Thoracic aorta (tissue), 2 donors: Measurements from ENCODE around the gene FETUB. TPM values are rescaled to one million over a fixed set of nuclear protein-coding genes. Genes with fewer than 3 reads are reported as not detected.

Experiments used
- ATAC-seq: fragments of 150-250 bp; one replicate; pipeline ENCODE4 v1.8.0; 2017; ENCODE audit warnings: low read depth; ENCODE audit not compliant: insufficient number of reproducible peaks, low FRiP score
- DNase-seq: peaks from one replicate; pipeline ENCODE4 v3.0.0-alpha.2; 2020; ENCODE audit warnings: low spot score
- H3K27ac ChIP-seq, 2 donors: fragments of 200-600 bp; sonication (generic); 1 replicate in 1 of 2; 2 replicates in 1 of 2; pipeline ENCODE4 v1.5.1; 2016; ENCODE audit warnings: mild to moderate bottlenecking in 2 of 2, moderate library complexity in 2 of 2
- H3K27me3 ChIP-seq: fragments of 200-600 bp; sonication (generic); replicated peaks from 2 replicates; pipeline ENCODE4 v1.6.0; 2016; ENCODE audit warnings: mild to moderate bottlenecking; ENCODE audit not compliant: insufficient read depth
- H3K36me3 ChIP-seq: fragments of 200-600 bp; sonication (generic); one replicate; pipeline ENCODE4 v1.5.1; 2016
- H3K4me1 ChIP-seq, 2 donors: fragments of 200-600 bp; sonication (generic); 1 replicate in 1 of 2; 2 replicates in 1 of 2; pipeline versions ENCODE4 v1.5.1 to v1.6.0; 2016; ENCODE audit warnings: low read depth in 2 of 2, mild to moderate bottlenecking in 1 of 2; ENCODE audit not compliant: control insufficient read depth in 1 of 2
- H3K4me3 ChIP-seq: fragments of 200-600 bp; sonication (generic); 2 replicates; pipeline ENCODE4 v1.5.1; 2016; ENCODE audit warnings: mild to moderate bottlenecking
- H3K9me3 ChIP-seq: fragments of 200-600 bp; sonication (generic); 2 replicates; pipeline ENCODE4 v1.5.1; 2016
- CTCF ChIP-seq: fragments of 200-600 bp; sonication (generic); IDR thresholded peaks from one replicate; pipeline ENCODE4 v1.5.1; 2019; ENCODE audit warnings: antibody characterized with exemption
- total RNA-seq, 2 donors: library from RNA; depleted of rRNA; stranded (reverse); fragments of >200 nt; gene quantifications; one replicate each; pipeline versions ENCODE4 v1.1.0 to v1.2.3, GENCODE V29; 2016

The FETUB gene
- total RNA-seq, 2 donors from 2014 or later: not detected

GRCh38 chr3:186609247-186609868 lies 30.8 kb upstream of the FETUB start:
- no peak for ATAC-seq
- no peaks in the 10 kb centered on the region for H3K27me3 ChIP-seq
- DNase-seq: no peak
- peaks cover 0 to 11% of the 10 kb centered on the region in 2 donors for H3K4me1 ChIP-seq
- H3K36me3 ChIP-seq: no peaks in the 10 kb centered on the region
- no peaks in the 10 kb centered on the region for H3K9me3 ChIP-seq
- no peak overlapping the region for H3K27ac ChIP-seq
- no peak for TF ChIP-seq CTCF
- H3K4me3 ChIP-seq: no peak overlapping the region

- no peak for DNase-seq
- Histone ChIP-seq H3K4me1 (peaks cover 3 to 7% of the 10 kb centered on the region in 2 donors), H3K36me3 (no peaks in the 10 kb centered on the region), H3K27ac (no peak overlapping the region), H3K9me3 (no peaks in the 10 kb centered on the region), H3K27me3 (no peaks in the 10 kb centered on the region), H3K4me3 (no peak overlapping the region)
- no peak for TF ChIP-seq CTCF
- ATAC-seq: no peak
These were observed 28.1 kb upstream of the FETUB start for GRCh38 chr3:186612065-186612464.

- H3K4me1 ChIP-seq: peaks cover 0 to 3% of the 10 kb centered on the region in 2 donors
- no peaks in the 10 kb centered on the region for H3K9me3 ChIP-seq
- H3K27ac ChIP-seq: no peak within 1 kb of the TSS
- ATAC-seq (no peak), DNase-seq (no peak)
- no peak for TF ChIP-seq CTCF
- no peaks in the 10 kb centered on the region for H3K36me3 ChIP-seq
- no peak within 1 kb of the TSS for H3K4me3 ChIP-seq
- no peaks in the 10 kb centered on the region for H3K27me3 ChIP-seq
These were observed 27.2 kb upstream of the FETUB start, which contains the start of gene AHSG for GRCh38 chr3:186612721-186613636. Gene AHSG (plus strand): TSS chr3:186613060. CDS start chr3:186613142, 82 bp downstream.

GRCh38 chr3:186613637-186614265 lies 26.4 kb upstream of the FETUB start:
- no peak for ATAC-seq
- no peak for DNase-seq
- Histone ChIP-seq H3K27ac (no peak overlapping the region), H3K9me3 (no peaks in the 10 kb centered on the region), H3K4me3 (no peak overlapping the region), H3K36me3 (no peaks in the 10 kb centered on the region), H3K27me3 (no peaks in the 10 kb centered on the region), H3K4me1 (peaks cover 0 to 3% of the 10 kb centered on the region in 2 donors)
- TF ChIP-seq CTCF: no peak

GRCh38 chr3:186614266-186614596 lies 26.0 kb upstream of the FETUB start:
- Histone ChIP-seq H3K27me3 (no peaks in the 10 kb centered on the region), H3K9me3 (no peaks in the 10 kb centered on the region)

More at GRCh38 chr3:186614266-186614596, 26.0 kb upstream of the FETUB start:
- Histone ChIP-seq H3K36me3 (no peaks in the 10 kb centered on the region), H3K4me3 (no peak overlapping the region), H3K27ac (no peak overlapping the region), H3K4me1 (peaks cover 0 to 3% of the 10 kb centered on the region in 2 donors)
- ATAC-seq (no peak), DNase-seq (no peak)
- no peak for TF ChIP-seq CTCF
